Breast epithelium (tissue), 3 donors: ENCODE results near the gene RIMKLA.

Experiments
- CTCF ChIP-seq, 3 donors: fragments of 450-650 bp; IDR thresholded peaks; one replicate each; pipeline ENCODE4 v1.5.1; 2016 to 2017; ENCODE audit warnings: antibody characterized with exemption in 3 of 3, mild to moderate bottlenecking in 3 of 3, moderate library complexity in 3 of 3
- POLR2A ChIP-seq: fragments of 450-650 bp; IDR thresholded peaks from one replicate; pipeline ENCODE4 v1.6.1; 2016; ENCODE audit warnings: antibody characterized with exemption, mild to moderate bottlenecking, moderate library complexity

GRCh38 chr1:42442662-42443061 lies 62.1 kb downstream of the RIMKLA start:
- TF ChIP-seq CTCF (IDR thresholded peaks at IDR 0.05) = no peak
- TF ChIP-seq POLR2A = no peak
